Stimulated activated CD4-positive, alpha-beta T cell treated with anti-CD3 and anti-CD28 coated beads, Interleukin-2, amount 100 ng/mL, for 24 hours (primary cell): Measurements from ENCODE around the gene TPPP.
A peak's percentile ranks its signal among the peaks of the same experiment; 100 is the strongest.
"Not testable (repeated sequence)": the region's sequence is repeated elsewhere in the genome, so short reads cannot be mapped to it uniquely, and the experiment has no call there.

Experiments
- DNase-seq, 2 donors: peaks; one replicate each; pipeline ENCODE4 v3.0.0-alpha.2; 2020

The TPPP gene

GRCh38 chr5:693271-694041 is at the start of gene TPPP:
TSS of gene TPPP (minus strand) at chr5:693352. CDS start at chr5:678060, 15,292 bp downstream.
- peak; percentile 87 to 88 for DNase-seq

- DNase-seq: not testable (repeated sequence)
Observed at GRCh38 chr5:742276-742675, 49.1 kb upstream of the TPPP start.

GRCh38 chr5:734145-734544 is 41.0 kb upstream of the TPPP start:
- DNase-seq: not testable (repeated sequence)

- DNase-seq: not testable (repeated sequence)
Observed at GRCh38 chr5:732754-733454, 39.8 kb upstream of the TPPP start.

GRCh38 chr5:729225-729624 is 36.1 kb upstream of the TPPP start:
- DNase-seq: not testable (repeated sequence)

- DNase-seq: not testable (repeated sequence)
Observed at GRCh38 chr5:727087-727486, 33.9 kb upstream of the TPPP start.

- not testable (repeated sequence) for DNase-seq
Observed at GRCh38 chr5:723865-724264, 30.7 kb upstream of the TPPP start.

GRCh38 chr5:723309-723708 is 30.2 kb upstream of the TPPP start:
- DNase-seq: not testable (repeated sequence)

GRCh38 chr5:719379-719778 is 26.2 kb upstream of the TPPP start:
- DNase-seq: not testable (repeated sequence)

- DNase-seq: no peak
Observed at GRCh38 chr5:717143-717542, 24.0 kb upstream of the TPPP start.

- DNase-seq: not testable (repeated sequence)
Observed at GRCh38 chr5:716740-717139, 23.6 kb upstream of the TPPP start.

- not testable (repeated sequence) for DNase-seq
Observed at GRCh38 chr5:715636-716035, 22.5 kb upstream of the TPPP start.

GRCh38 chr5:714215-715118 is 21.3 kb upstream of the TPPP start:
- DNase-seq: not testable (repeated sequence)

- not testable (repeated sequence) for DNase-seq
Observed at GRCh38 chr5:713686-714085, 20.5 kb upstream of the TPPP start.

GRCh38 chr5:708848-709517 is 15.8 kb upstream of the TPPP start:
- not testable (repeated sequence) for DNase-seq

GRCh38 chr5:708374-708773 is 15.2 kb upstream of the TPPP start:
- DNase-seq: not testable (repeated sequence)

GRCh38 chr5:706127-706526 is 13.0 kb upstream of the TPPP start:
- not testable (repeated sequence) for DNase-seq

- not testable (repeated sequence) for DNase-seq
Observed at GRCh38 chr5:696753-697702, 3.9 kb upstream of the TPPP start.

- DNase-seq: not testable (repeated sequence)
Observed at GRCh38 chr5:696191-696590, 3.0 kb upstream of the TPPP start.

GRCh38 chr5:695475-695874 is 2.3 kb upstream of the TPPP start:
- DNase-seq: not testable (repeated sequence)

- not testable (repeated sequence) for DNase-seq
Observed at GRCh38 chr5:694042-694431, 885 bp upstream of the TPPP start.
